Stimulated activated CD4-positive, alpha-beta T cell treated with anti-CD3 and anti-CD28 coated beads, Interleukin-4, amount 100 ng/mL, for 4 hours (primary cell): ENCODE results near the gene GPR75.
"Not testable (repeated sequence)": the region's sequence is repeated elsewhere in the genome, so short reads cannot be mapped to it uniquely, and the experiment has no call there.

Experiments used
- DNase-seq, 2 experiments: peaks; one replicate each; pipeline ENCODE4 v3.0.0-alpha.2; 2020

The GPR75 gene

DNA sequence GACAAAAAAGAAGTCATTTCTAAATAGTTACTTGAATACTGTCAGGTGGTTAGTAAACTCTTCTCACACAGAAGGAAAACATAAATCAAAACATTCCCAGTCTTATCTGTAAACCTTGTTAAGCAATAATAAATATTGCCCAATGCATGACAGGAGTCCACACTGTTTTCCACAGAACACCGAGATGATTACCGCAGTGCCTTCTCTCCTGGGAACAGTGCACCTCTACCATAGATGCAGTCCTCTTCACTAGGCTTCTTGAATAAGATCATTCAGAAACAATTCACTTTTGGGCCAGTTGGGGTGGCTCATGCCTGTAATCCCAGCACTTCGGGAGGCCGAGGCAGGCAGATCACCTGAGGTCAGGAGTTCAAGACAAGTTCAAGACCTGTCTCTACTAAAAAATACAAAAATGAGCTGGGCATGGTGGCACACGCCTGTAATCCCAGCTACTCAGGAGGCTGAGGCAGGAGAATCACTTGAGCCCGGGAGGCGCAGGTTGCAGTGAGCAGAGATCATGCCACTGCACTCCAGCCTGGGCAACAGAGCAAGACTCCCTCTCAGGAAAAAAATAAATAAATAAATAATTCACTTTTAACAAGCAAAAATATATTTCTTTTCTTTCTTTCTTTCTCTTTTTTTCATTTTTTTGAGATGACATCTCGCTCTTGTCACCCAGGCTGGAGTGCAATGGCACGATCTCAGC is 8.6 kb downstream of the GPR75 start:
- DNase-seq, result not testable (repeated sequence)

DNA sequence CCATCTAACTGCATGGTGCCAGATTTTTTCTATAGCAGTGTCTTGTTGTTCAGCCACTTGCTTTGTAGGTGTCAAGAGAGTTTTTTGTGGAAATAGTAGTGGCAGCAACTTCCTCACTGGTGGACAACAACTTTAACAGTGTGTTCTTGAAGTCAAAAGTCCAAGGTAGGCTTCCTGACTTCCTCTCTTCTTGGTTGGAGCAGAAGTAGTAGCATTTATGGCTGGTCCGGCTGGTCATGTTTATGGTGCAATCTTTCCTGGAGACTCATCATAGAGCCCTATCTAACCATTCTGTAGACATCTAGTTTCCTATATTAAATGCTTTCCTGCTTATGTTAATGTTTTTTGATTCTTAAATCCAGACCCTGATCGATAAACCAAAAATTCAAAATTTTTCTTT is 11.7 kb downstream of the GPR75 start:
- no peak for DNase-seq

DNA sequence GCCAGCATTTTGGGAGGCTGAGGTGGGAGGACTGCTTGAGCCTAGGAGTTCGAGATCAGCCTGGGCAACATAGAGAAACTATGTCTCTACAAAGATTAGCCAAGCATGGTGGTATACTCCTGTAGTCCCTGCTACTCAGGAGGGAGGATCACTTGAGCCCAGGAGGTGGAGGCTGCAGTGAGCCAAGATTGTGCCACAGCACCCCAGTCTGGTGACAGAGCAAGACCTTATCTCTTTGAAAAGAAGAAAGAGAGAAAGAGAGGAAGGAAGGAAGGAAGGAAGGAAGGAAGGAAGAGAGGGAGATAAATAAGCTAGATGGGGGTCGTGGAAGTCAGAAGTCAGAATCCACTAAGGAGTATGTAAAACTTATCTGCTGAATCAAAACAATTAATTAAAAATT is 16.2 kb downstream of the GPR75 start:
- DNase-seq, result no peak

DNA sequence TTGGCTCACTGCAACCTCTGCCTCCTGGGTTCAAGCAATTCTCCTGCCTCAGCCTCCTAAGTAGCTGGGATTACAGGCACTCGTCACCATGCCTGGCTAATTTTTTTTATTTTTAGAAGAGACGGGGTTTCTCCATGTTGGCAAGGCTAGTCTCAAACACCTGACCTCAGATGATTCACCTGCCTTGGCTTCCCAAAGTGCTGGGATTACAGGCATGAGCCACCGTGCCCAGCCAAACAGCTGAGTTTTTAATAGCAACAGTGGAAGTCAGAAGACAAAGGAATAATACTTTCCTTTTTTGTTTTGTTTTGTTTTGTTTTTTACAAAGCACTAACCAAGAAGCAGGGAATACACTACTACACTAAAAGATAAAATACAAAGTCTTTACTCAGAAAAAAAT is 16.9 kb downstream of the GPR75 start:
- no peak for DNase-seq

DNA sequence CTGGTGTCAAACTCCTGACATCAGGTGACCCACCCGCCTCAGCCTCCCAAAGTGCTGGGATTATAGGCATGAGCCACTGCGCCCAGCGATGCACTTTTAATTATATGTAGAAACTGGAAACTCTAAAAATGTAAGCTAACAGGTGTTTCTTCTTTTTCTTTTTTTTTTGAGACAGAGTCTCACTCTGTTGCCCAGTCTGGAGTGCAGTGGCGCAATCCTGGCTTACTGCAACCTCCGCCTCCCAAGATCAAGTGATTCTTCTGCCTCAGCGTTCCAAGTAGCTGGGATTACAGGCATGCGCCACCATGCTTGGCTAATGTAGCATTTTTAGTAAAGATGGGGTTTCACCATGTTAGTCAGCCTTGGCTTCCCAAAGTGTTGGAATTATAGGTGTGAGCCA is 18.1 kb downstream of the GPR75 start:
- not testable (repeated sequence) for DNase-seq

DNA sequence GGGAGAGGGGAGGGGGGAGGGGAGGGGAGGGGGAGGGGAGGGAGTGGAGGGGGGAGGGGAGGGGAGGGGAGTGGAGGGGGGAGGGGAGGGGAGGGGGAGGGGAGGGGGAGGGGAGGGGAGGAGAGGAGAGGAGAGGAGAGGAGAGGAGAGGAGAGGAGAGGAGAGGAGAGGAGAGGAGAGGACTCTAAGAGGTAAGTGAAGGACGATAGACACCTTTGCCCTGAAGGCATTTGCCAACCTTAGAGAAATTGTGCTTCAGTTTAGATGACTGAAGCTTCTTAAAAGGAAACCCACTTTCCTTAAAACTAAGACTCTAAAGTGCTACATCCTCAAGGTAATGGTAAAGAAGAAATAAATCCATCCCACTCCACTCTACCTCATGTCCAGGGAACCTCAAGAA is 19.2 kb downstream of the GPR75 start:
- no peak for DNase-seq

DNA sequence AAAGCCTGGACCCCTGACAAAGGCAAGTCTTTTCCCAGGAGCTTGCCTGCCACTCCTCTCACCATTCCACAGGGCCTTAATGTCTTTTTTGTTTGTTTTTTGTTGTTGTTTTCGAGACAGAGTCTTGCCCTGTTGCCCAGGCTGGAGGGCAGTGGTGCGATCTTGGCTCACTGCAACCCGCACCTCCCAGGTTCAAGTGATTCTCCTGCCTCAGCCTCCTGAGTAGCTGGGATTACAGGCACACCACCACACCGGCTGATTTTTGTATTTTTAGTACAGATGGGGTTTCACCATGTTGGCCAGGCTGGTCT is 29.8 kb downstream of the GPR75 start:
- DNase-seq, result not testable (repeated sequence)

DNA sequence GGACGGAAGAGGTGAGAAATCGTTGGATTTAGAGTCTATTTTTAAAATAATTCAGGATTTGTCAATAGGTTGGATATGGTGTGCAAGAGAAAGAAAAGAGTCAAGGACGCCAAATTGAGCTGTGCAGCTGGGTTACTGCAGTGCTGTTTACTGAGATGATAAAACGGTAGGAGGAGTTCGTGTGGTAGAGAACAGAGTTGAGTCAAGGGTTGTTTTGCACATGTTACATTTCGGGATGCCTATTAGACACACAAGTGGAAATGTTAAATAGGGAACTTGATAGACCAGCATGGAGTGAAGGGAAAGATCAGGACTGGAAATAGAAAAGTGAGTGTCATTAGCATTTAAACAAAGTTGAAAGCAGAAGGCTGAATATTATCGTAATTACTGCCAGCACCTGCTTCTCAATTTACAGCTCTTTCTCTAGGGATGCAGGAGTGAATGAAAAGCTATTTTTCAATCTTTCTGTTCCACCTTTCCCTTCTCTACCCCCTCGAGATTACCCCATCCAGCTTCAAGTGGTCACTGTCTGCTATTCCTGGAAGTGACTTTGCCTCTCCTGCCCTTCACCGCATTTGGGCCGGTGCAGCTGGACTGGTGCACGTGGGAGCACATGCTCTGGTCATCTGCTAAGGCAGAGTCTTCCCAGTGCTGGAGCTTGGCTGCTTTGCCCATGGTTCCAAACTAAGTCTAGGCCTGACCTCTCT is 30.3 kb downstream of the GPR75 start:
- DNase-seq, result no peak

DNA sequence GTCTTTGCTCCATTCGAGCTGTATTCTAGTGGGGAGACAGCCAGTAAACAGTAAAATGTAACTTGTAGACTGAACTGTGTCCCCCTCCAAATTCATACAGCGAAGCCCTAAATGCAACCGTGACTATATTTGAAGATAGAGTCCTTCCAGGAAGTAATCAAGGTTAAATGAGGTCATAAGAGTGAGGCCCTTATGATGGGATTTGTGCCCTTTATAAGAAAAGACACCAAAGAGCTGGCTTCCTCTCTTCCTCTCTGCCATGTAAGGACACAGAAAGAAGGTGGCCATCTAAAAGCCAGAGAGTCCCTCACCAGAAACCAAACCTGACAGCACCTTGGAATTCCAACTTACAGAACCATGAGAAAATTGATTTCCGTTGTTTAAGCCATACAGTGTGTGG is 31.4 kb downstream of the GPR75 start:
- no peak for DNase-seq

DNA sequence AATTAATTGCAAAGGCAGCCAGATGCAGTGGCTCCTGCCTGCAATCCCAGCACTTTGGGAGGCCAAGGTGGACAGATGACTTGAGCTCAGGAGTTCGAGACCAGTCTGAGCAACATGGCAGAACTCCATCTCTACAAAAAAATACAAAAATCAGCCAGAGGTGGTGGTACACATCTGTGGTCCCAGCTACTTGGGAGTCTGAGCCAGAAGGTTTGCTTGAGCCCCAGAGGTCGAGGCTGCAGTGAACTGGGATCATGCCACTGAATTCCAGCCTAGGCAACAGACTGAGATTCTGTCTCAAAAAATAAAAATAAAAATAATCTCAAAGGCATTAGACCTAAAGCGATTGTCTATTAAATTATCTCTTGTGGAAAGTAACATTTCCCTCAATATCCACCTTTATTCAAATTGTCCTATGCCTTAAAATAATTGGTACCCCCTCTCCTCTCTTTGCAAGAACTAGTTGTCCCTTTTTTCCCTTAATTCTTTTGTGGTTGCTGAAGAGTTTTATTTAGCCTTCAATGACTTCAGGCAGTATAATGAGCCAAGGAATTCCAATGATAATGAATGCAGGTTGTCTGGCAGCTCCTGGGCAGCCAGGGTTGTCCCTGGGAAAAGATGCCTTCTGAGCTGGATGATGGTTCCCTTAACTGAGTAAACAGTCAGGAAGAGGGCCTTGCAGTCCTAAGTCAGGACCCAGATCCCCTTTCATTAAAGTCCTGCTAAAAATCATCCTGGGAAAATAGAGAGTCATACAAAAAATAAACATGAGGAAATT is 32.2 kb downstream of the GPR75 start:
- no peak for DNase-seq

DNA sequence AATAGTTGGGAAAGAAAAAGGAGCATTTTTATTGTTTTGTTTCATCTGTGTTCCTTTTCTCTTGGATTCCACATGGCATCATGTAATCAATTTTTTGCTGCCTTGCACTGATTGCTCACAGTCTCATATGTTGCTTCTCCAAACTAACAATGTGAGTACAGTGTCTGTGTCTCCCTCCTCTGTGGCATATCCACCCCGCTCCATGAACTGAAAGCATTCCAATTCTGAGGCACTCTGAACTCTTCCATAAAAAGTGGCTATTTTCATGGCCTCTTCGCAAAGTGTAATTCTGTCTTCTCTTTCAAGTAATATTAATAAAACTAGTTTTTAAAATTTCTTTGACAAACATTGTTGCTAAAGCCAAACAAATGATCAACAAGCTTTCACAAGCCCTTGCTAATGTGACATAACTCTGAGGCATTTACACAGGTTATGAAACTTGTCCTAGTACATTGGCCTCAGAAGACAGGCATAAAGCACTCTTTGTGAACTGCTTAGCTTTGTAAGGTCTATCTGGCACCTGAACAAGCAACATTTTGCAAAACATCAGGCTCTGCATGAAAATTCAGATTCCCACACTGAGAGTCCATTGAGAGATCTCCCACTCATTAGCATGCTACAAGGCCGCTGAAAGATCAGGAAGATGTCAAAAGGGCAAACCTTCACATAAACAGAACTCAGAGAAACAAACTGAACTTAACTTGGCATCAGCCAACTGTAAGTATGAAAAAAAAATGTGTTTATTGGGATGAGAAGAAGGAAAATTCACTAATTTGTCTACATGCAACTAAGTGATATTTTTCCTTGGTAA is 33.0 kb downstream of the GPR75 start:
- DNase-seq, result no peak

DNA sequence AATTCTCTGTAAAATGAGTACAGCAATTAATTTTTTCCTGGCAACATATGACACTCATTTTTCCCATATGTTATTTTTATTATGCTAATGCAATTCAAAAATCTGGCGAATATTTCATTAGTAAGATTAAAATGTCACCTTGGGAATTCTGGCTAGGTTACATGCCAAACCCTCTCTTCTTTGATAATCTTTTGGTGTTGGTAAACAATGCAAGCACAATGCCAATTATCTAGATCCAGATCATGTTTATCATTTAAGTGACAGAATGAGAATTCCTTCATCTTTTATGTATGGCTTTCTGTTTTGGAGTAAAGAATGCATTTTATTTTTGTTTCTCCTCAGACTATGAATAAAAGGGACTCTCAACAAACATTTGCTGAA is 33.7 kb downstream of the GPR75 start:
- no peak for DNase-seq

DNA sequence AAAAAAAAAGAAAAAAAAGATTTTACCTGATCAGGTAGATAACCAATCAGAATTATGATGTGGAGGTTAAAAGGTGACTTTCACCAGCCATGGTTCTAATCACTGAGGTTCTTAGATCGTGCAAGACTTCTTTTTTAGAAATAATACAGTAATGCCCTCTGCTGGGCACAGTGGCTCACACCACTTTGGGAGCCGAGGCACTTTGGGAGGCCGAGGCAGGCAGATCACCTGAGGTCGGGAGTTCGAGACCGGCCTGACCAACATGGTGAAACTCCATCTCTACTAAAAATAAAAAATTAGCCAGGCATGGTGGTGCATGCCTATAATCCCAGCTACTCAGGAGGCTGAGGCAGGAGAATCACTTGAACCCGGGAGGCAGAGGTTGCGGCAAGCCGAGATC is 36.1 kb downstream of the GPR75 start:
- DNase-seq, result peak in 1 of 2 experiments; percentile 5

DNA sequence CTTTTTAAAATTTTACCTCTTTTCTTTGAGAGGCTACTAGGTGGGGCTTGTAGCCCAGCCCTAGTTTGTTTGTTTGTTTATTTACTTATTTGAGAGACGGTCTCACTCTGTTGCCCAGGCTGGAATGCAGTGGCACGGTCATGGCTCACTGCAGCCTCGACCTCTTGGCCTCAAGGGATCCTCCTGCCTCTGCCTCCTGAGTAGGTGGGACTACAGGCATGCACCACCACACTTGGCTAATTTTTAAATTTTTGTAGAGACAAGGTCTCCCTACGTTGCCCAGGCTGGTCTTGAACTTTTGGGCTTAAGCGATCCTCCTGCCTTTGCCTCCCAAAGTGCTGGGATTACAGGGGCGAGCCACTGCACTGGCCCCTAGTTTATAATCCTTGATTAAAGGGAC is 38.0 kb downstream of the GPR75 start:
- no peak for DNase-seq

DNA sequence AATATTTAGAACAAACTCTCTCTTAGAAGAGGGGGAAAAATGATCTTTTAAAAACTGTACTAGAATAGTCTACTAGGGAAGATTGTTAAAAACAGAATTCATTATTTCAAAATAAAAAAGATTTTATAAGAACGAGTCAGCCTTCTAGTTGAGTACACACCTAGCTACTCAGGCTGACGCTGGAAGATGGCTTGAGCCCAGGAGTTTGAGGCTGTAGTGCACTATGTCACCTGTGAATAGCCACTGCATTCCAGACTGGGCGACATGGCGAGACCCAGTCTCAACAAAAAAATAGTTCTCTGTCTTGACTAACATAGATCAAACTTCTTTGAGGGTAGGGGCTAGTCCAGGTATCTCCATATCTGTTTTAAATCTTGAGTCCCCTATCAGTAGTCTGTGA is 39.1 kb downstream of the GPR75 start:
- DNase-seq, result no peak

DNA sequence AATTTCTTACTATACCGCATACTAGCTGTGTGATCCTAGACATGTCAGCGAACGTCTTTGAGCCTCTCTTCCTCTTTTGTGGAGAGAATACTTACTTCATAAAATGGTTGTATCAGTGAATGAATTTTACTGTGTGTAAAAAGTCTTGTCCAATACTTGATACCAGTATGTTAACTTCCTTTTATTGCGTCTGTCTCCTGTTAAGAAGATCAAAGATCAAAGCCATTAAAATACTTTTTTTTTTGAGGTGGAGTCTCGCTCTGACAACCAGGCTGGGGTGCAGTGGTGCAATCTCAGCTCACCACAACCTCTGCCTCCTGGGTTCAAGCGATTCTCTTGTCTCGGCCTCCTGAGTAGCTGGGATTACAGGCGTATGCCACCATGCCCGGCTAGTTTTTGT is 39.7 kb downstream of the GPR75 start:
- no peak for DNase-seq

DNA sequence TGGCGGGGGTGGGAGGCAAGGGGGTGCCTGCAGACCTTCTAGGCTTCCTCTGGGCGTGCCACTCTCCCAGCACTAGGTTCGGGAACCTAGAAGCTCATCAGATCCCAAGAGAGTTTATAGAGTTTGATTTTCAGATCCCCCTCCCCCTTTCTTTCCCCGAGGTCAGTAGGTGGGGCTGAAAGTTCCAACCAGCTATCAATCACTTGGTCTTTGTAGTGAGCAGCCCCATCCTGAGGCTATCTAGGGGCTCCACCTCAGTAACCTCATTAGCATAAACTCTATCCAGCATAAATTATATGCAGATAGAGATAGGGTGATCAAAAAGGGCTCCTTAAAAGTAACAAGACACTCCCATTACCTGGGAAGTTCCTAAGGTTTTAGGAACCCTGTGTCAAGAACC is 40.1 kb downstream of the GPR75 start:
- no peak for DNase-seq

DNA sequence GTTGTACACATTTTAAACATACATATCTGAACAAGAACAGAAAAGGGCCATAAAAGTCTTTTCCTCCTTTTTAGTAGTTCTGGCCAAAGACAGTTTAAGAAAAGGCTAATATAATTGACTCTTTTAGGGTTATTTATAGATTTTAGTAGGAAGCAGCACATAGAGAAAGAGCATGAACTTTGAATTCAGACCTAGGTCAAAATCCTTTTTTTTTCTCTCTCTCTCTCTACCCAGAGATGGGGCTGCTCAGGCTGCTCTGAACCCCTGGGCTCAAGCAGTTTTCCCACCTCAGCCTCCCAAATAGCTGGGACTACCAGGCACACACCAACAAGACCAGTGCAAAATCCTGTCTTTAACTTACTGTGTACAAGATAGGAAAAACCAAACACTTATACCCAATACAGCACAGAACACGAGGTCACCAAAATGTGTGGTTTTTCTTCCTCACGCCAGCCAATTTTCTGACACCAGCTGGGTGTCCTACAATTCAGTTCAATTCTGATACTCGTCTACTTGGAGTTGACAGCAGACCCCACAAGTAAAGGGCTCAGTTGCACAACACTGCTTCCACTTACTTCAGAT is 40.8 kb downstream of the GPR75 start:
- no peak for DNase-seq

DNA sequence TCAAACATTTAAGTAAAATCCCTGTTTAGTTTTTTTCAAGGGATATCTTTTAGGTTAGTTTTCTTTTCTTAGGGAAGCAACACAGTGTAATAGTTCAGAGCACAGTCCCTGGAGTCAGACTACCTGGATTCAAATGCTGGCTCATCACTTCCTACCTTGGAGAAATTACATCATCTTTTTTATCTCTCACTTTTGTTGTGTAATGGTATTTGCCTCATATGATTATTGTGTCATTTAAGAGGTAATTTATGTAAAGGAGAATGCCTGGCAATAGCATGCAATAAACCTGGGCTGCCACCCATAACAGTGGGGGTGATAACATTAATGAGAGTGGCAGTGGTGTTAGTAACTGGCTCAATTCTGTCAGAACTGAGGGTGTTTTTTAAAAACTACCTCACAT is 46.6 kb downstream of the GPR75 start:
- no peak for DNase-seq

DNA sequence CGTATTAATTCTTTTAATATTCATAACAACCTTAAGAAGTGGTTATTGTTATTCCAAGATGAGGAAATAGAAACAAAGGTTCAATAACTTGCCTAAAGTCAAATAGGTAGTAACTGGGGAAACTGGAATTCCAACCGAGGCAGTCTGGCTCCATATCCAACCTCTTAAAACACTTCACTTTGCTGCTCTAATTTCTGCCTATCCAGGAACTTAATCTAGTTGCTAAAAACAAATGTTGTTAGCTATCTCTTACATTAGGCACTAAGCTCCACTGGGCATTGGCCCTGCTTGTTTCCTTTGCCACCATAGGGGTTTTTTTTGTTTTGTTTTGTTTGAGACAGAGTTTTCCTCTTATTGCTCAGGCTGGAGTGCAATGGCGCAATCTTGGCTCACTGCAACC is 48.2 kb downstream of the GPR75 start:
- no peak for DNase-seq
